Effector memory CD4-positive, alpha-beta T cell (primary cell): ENCODE results near the gene HFE.

Experiments used
- DNase-seq, 3 donors: peaks; one replicate each; pipeline ENCODE4 v3.0.0-alpha.2; 2020
- H3K27ac ChIP-seq: 2 replicates; pipeline ENCODE4 v1.7.0; 2013; ENCODE audit warnings: mild to moderate bottlenecking, low read length, moderate library complexity; ENCODE audit not compliant: insufficient read depth, poor library complexity, severe bottlenecking
- H3K27me3 ChIP-seq: replicated peaks from 2 replicates; pipeline ENCODE4 v1.7.0; 2013; ENCODE audit warnings: mild to moderate bottlenecking, low read length; ENCODE audit not compliant: insufficient read depth, control insufficient read depth, poor library complexity, severe bottlenecking
- H3K36me3 ChIP-seq: 2 replicates; pipeline ENCODE4 v1.7.0; 2013; ENCODE audit warnings: mild to moderate bottlenecking, low read length, moderate library complexity; ENCODE audit not compliant: control insufficient read depth, insufficient read depth
- H3K4me1 ChIP-seq: 2 replicates; pipeline ENCODE4 v1.7.0; 2013; ENCODE audit warnings: low read length, mild to moderate bottlenecking; ENCODE audit not compliant: control insufficient read depth, insufficient read depth, poor library complexity, severe bottlenecking
- H3K4me3 ChIP-seq: 2 replicates; pipeline ENCODE4 v1.7.0; 2013; ENCODE audit warnings: low read length, low read depth, mild to moderate bottlenecking; ENCODE audit not compliant: insufficient read depth, poor library complexity, severe bottlenecking
- H3K9me3 ChIP-seq: 2 replicates; pipeline ENCODE4 v1.7.0; 2013; ENCODE audit warnings: mild to moderate bottlenecking, low read length, moderate library complexity; ENCODE audit not compliant: control insufficient read depth

Gene HFE

GRCh38 chr6:26122005-26122388 is 34.8 kb downstream of the HFE start:
- H3K9me3 ChIP-seq = no peaks in the 10 kb centered on the region
- H3K27ac ChIP-seq = peak overlapping the region; percentile 92
- no peak for DNase-seq
- no peaks in the 10 kb centered on the region for H3K36me3 ChIP-seq
- H3K4me1 ChIP-seq = peaks cover 13% of the 10 kb centered on the region
- no peak overlapping the region for H3K4me3 ChIP-seq
- H3K27me3 ChIP-seq = no peaks in the 10 kb centered on the region

GRCh38 chr6:26122402-26122792 is 35.2 kb downstream of the HFE start:
- peak in 1 of 3 donors; percentile 6 for DNase-seq
- Histone ChIP-seq H3K36me3 (no peaks in the 10 kb centered on the region), H3K27ac (peak overlapping the region; percentile 92), H3K27me3 (no peaks in the 10 kb centered on the region), H3K4me3 (peak overlapping the region; percentile 84), H3K4me1 (peaks cover 13% of the 10 kb centered on the region), H3K9me3 (no peaks in the 10 kb centered on the region)

- H3K4me3 ChIP-seq = peak overlapping the region; percentile 84
- no peaks in the 10 kb centered on the region for H3K36me3 ChIP-seq
- no peaks in the 10 kb centered on the region for H3K9me3 ChIP-seq
- H3K27ac ChIP-seq = peak overlapping the region; percentile 92
- H3K4me1 ChIP-seq = peaks cover 14% of the 10 kb centered on the region
- DNase-seq = peak; percentile 83 to 87 (median 84)
- H3K27me3 ChIP-seq = no peaks in the 10 kb centered on the region
Measured at GRCh38 chr6:26122793-26123674, 35.8 kb downstream of the HFE start.

GRCh38 chr6:26123675-26123946 is 36.4 kb downstream of the HFE start:
- peak in 2 of 3 donors; percentile 67 to 76 for DNase-seq

GRCh38 chr6:26123947-26124780 is 36.9 kb downstream of the HFE start:
- peak in 2 of 3 donors; percentile 53 to 66 for DNase-seq
- Histone ChIP-seq H3K27me3 (no peaks in the 10 kb centered on the region), H3K9me3 (no peaks in the 10 kb centered on the region), H3K27ac (peak overlapping the region; percentile 92), H3K4me3 (peak overlapping the region; percentile 84), H3K4me1 (peaks cover 20% of the 10 kb centered on the region), H3K36me3 (no peaks in the 10 kb centered on the region)

More at GRCh38 chr6:26123675-26123946, 36.4 kb downstream of the HFE start:
- no peaks in the 10 kb centered on the region for H3K36me3 ChIP-seq
- H3K4me1 ChIP-seq = peaks cover 19% of the 10 kb centered on the region
- peak overlapping the region; percentile 84 for H3K4me3 ChIP-seq
- no peaks in the 10 kb centered on the region for H3K9me3 ChIP-seq
- H3K27me3 ChIP-seq = no peaks in the 10 kb centered on the region
- H3K27ac ChIP-seq = peak overlapping the region; percentile 92

GRCh38 chr6:26124781-26125685 is 37.8 kb downstream of the HFE start:
- H3K4me1 ChIP-seq = peaks cover 22% of the 10 kb centered on the region
- no peaks in the 10 kb centered on the region for H3K9me3 ChIP-seq
- DNase-seq = peak in 1 of 3 donors; percentile 1
- H3K36me3 ChIP-seq = no peaks in the 10 kb centered on the region
- H3K4me3 ChIP-seq = peak overlapping the region; percentile 84
- H3K27me3 ChIP-seq = no peaks in the 10 kb centered on the region
- peak overlapping the region; percentile 92 for H3K27ac ChIP-seq

GRCh38 chr6:26126394-26127235 is 39.4 kb downstream of the HFE start:
- no peaks in the 10 kb centered on the region for H3K27me3 ChIP-seq
- peaks cover 22% of the 10 kb centered on the region for H3K4me1 ChIP-seq
- no peak for DNase-seq
- H3K27ac ChIP-seq = peak overlapping the region; percentile 92
- H3K4me3 ChIP-seq = peak overlapping the region; percentile 84
- no peaks in the 10 kb centered on the region for H3K9me3 ChIP-seq
- no peaks in the 10 kb centered on the region for H3K36me3 ChIP-seq

GRCh38 chr6:26128013-26128771 is 41.0 kb downstream of the HFE start:
- Histone ChIP-seq H3K36me3 (no peaks in the 10 kb centered on the region), H3K27me3 (no peaks in the 10 kb centered on the region), H3K27ac (no peak overlapping the region), H3K4me1 (peaks cover 22% of the 10 kb centered on the region), H3K9me3 (no peaks in the 10 kb centered on the region), H3K4me3 (no peak overlapping the region)
- DNase-seq = no peak
